GM23248 (cell line): Measurements from ENCODE around the gene NCOR2. TPM values are rescaled to one million over a fixed set of nuclear protein-coding genes. Genes with fewer than 3 reads are reported as not detected.

ENCODE experiments used
- DNase-seq: peaks from one replicate; pipeline ENCODE4 v3.0.0-alpha.2; 2015
- H2AFZ ChIP-seq: fragments of 200-600 bp; sonication (generic); 2 replicates; pipeline ENCODE4 v1.6.1; 2016; ENCODE audit warnings: antibody characterized with exemption
- H3F3A ChIP-seq: fragments of 200-600 bp; sonication (generic); 2 replicates; pipeline ENCODE4 v1.6.1; 2016; ENCODE audit warnings: mild to moderate bottlenecking, antibody characterized with exemption, mixed run types; ENCODE audit not compliant: insufficient read depth
- H3K27ac ChIP-seq: fragments of 200-600 bp; sonication (generic); 2 replicates; pipeline ENCODE4 v1.5.1; 2016; ENCODE audit warnings: mild to moderate bottlenecking
- H3K27me3 ChIP-seq: fragments of 200-600 bp; sonication (generic); replicated peaks from 2 replicates; pipeline ENCODE4 v1.6.1; 2016; ENCODE audit warnings: mild to moderate bottlenecking; ENCODE audit not compliant: insufficient read depth
- H3K36me3 ChIP-seq: fragments of 200-600 bp; sonication (generic); 2 replicates; pipeline ENCODE4 v1.6.1; 2016; ENCODE audit warnings: low read depth, mild to moderate bottlenecking
- H3K4me1 ChIP-seq: fragments of 200-600 bp; sonication (generic); 2 replicates; pipeline ENCODE4 v1.6.1; 2016; ENCODE audit warnings: mild to moderate bottlenecking; ENCODE audit not compliant: insufficient read depth
- H3K4me2 ChIP-seq: fragments of 200-600 bp; sonication (generic); one replicate; pipeline ENCODE4 v1.6.1; 2016; ENCODE audit warnings: mild to moderate bottlenecking; ENCODE audit not compliant: unreplicated experiment
- H3K4me3 ChIP-seq: fragments of 200-600 bp; sonication (generic); 2 replicates; pipeline ENCODE4 v1.5.1; 2016; ENCODE audit warnings: mild to moderate bottlenecking
- H3K79me2 ChIP-seq: fragments of 200-600 bp; sonication (generic); 2 replicates; pipeline ENCODE4 v1.6.1; 2016; ENCODE audit warnings: mild to moderate bottlenecking; ENCODE audit not compliant: insufficient read depth
- H3K9ac ChIP-seq: fragments of 200-600 bp; sonication (generic); 2 replicates; pipeline ENCODE4 v1.6.1; 2016; ENCODE audit warnings: mild to moderate bottlenecking
- H3K9me2 ChIP-seq: fragments of 200-600 bp; sonication (generic); 2 replicates; pipeline ENCODE4 v1.6.1; 2016; ENCODE audit warnings: mixed run types, mild to moderate bottlenecking, moderate library complexity; ENCODE audit not compliant: insufficient read depth
- H3K9me3 ChIP-seq: fragments of 200-600 bp; sonication (generic); one replicate; pipeline ENCODE4 v1.6.1; 2017; ENCODE audit warnings: low read depth
- H4K20me1 ChIP-seq: fragments of 200-600 bp; sonication (generic); 2 replicates; pipeline ENCODE4 v1.6.0; 2016; ENCODE audit not compliant: insufficient read depth
- EZH2 ChIP-seq: fragments of 200-600 bp; sonication (generic); IDR thresholded peaks from 2 replicates; pipeline ENCODE4 v1.6.1; 2018; ENCODE audit warnings: antibody characterized with exemption, mild to moderate bottlenecking; ENCODE audit not compliant: insufficient read depth, poor library complexity, severe bottlenecking
- EZH2phosphoT487 ChIP-seq: fragments of 200-600 bp; sonication (generic); IDR thresholded peaks from 2 replicates; pipeline ENCODE4 v1.6.1; 2018; ENCODE audit warnings: antibody characterized with exemption, moderate library complexity, mild to moderate bottlenecking, low read depth; ENCODE audit not compliant: insufficient read depth
- WGBS, 2 experiments: methylation state at CpG; one replicate each; pipeline ENCODE4 v1.1.6; 2015 to 2017; ENCODE audit warnings: low lambda C conversion rate in 2 of 2, low coverage in 1 of 2; ENCODE audit errors: missing lambda C conversion rate in 2 of 2; 5-methylcytosine and 5-hydroxymethylcytosine counted together
- in situ Hi-C: fragments of 300-500 bp; cut with MboI; formaldehyde crosslinking; loops from 2 replicates; pipeline ENCODE4 v1.15.0; 2020
- polyA plus RNA-seq: library from polyadenylated mRNA; unstranded; fragments of >200 nt; fragmentation: Nextera tagmentation; extraction: Ambion mirVana; gene quantifications from 2 replicates; pipeline ENCODE4 v1.2.1, GENCODE V29; 2016
- total RNA-seq: library from RNA; depleted of rRNA; stranded (reverse); fragments of >200 nt; shearing (Covaris generic); gene quantifications from 2 replicates; pipeline ENCODE4 v1.2.3, GENCODE V29; 2014

Gene NCOR2
- total and polyA plus RNA-seq, 2 experiments from 2014 or later: 37.7 to 43.5 TPM

DNA sequence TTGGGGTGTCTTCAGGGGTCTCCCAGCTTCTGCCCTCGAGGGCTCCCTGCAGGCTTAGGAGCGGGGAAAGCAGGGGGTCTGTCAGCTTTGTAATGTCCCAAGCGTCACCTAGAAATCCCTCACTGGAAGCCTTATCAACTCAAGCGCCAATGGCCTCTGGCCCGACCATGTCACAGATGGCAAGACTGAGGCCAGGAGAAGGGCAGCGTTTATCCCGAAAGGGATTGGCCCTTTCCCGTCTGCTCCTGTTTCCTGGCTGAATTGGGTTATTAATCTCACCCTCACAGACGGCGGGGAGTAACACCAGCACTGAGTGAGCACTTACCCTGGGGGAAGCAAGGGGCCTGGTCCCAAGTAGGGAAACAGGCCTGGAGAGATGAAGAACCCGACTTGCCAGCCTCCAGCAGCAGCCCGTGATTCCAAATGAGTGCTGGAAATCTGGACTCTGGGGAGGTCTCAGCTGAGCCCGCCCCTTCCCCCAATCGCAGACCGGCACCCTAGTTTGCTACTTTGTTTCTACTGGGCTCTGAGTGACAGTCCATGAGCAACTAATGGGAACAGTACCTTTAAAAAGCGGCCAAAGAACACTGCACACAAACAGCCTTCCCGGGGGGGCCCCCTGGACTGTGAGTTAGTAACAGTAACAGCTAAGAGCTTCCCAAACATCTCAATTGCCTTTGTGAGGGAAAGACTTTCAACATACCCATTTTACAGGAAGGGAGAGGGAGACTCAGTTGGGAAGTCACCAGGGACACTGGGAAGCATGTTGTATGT, 2.1 kb upstream of the NCOR2 start:
- in situ Hi-C loops: loop anchor here (5.0 kb wide), 1 partner anchor 198 kb away; no protein-coding TSS in a partner anchor
- TF ChIP-seq EZH2 (no peak), EZH2phosphoT487 (no peak)
- WGBS, 2 experiments: 79 to 83% methylated on average over 17 of the region's 17 CpGs

DNA sequence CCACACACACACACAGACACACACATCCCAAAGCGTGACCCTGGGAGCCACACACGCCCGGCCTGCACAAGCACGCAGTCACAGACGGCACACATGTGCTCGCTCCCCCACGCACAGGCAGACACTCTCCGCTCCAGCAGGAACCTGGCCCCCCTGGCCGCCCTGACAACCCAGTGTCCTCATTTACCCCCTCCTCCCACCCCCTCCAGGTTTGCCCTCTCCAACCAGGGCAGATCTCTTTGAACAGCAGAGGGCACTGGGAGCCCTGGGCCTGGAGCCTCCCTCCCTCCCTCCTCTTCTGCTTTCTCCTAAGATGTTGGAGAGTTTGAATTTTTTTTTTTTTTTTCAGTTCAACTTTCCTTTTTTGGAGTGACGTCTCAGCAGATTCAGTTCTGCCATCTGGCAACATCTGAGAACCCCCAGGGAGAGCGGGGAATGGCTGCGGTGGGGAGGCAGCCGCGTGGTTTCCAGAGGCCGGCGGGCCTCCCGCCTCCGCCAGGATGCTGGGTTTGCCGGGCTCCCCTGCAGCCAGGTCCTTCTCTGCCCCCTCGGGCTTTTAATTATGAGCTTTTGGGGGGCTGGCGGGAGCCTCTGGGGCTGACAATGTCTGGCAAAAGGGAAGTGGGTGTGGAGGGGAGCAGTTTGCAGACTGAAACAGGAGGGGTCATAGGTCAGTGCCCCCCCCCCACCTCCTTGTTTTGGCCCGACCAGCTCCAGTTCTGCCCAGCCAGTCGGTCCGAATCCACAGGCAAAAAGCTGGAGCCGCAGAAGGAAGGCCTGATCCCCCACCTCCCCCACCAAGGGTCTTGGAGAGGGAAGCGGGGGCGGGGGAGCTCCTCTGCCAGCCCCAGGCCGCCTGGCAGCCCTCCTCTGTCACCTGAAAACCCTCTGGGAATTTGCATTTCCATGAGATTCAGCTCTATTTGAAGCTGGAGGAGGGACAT, 1.3 kb upstream of the NCOR2 start:
- TF ChIP-seq EZH2phosphoT487 (no peak), EZH2 (no peak)
- H3K4me1 ChIP-seq: peaks cover 12% of the 10 kb centered on the region
- no peaks in the 10 kb centered on the region for H3K9me2 ChIP-seq
- H3K27me3 ChIP-seq: no peaks in the 10 kb centered on the region
- no peak overlapping the region for H2AFZ ChIP-seq
- H3K27ac ChIP-seq: peak overlapping the region; percentile 86
- no peaks in the 10 kb centered on the region for H3K36me3 ChIP-seq
- H4K20me1 ChIP-seq: no peaks in the 10 kb centered on the region
- H3K4me3 ChIP-seq: no peak overlapping the region
- peaks cover 33% of the 10 kb centered on the region for H3K79me2 ChIP-seq
- peak; percentile 90 for DNase-seq
- WGBS, 2 experiments: 10 to 23% methylated on average over 18 to 28 of the region's 28 CpGs
- H3K9me3 ChIP-seq: no peaks in the 10 kb centered on the region
- no peaks in the 10 kb centered on the region for H3F3A ChIP-seq
- in situ Hi-C loops: loop anchor here (5.0 kb wide), 1 partner anchor 199 kb away; no protein-coding TSS in a partner anchor
- H3K4me2 ChIP-seq: peak overlapping the region; percentile 25
- peak overlapping the region; percentile 78 for H3K9ac ChIP-seq

More for the DNA sequence above, 2.1 kb upstream of the NCOR2 start:
- H3K4me3 ChIP-seq: no peak overlapping the region
- H2AFZ ChIP-seq: no peak overlapping the region
- no peaks in the 10 kb centered on the region for H3K9me3 ChIP-seq
- no peak overlapping the region for H3K9ac ChIP-seq
- no peaks in the 10 kb centered on the region for H3K27me3 ChIP-seq
- no peak overlapping the region for H3K4me2 ChIP-seq
- H3K27ac ChIP-seq: no peak overlapping the region
- no peaks in the 10 kb centered on the region for H3F3A ChIP-seq
- no peaks in the 10 kb centered on the region for H3K9me2 ChIP-seq
- H3K79me2 ChIP-seq: peaks cover 25% of the 10 kb centered on the region
- H4K20me1 ChIP-seq: no peaks in the 10 kb centered on the region
- peaks cover 10% of the 10 kb centered on the region for H3K4me1 ChIP-seq
- H3K36me3 ChIP-seq: no peaks in the 10 kb centered on the region
- DNase-seq: no peak

- H2AFZ ChIP-seq: peak overlapping the region; percentile 77
- peak overlapping the region; percentile 86 for H3K27ac ChIP-seq
- no peak for TF ChIP-seq EZH2phosphoT487
- TF ChIP-seq EZH2: no peak
- no peaks in the 10 kb centered on the region for H3K9me2 ChIP-seq
- no peaks in the 10 kb centered on the region for H3F3A ChIP-seq
- H3K9me3 ChIP-seq: no peaks in the 10 kb centered on the region
- H3K36me3 ChIP-seq: no peaks in the 10 kb centered on the region
- H3K4me1 ChIP-seq: peaks cover 12% of the 10 kb centered on the region
- no peaks in the 10 kb centered on the region for H4K20me1 ChIP-seq
- peak overlapping the region; percentile 56 for H3K4me3 ChIP-seq
- in situ Hi-C loops: loop anchor here (5.0 kb wide), 1 partner anchor 199 kb away; no protein-coding TSS in a partner anchor
- peak overlapping the region; percentile 78 for H3K9ac ChIP-seq
- DNase-seq: peak; percentile 95
- no peaks in the 10 kb centered on the region for H3K27me3 ChIP-seq
- WGBS, 2 experiments: 3 to 4% methylated on average over 25 to 35 of the region's 50 CpGs
- H3K4me2 ChIP-seq: peak overlapping the region; percentile 76
- H3K79me2 ChIP-seq: peaks cover 42% of the 10 kb centered on the region
Observed at GRCh38 chr12:124567673-124568373, 411 bp upstream of the NCOR2 start.
